GM03348 (cell line): ENCODE measurements around the gene ACTA1.
"Not testable (repeated sequence)": the region's sequence is repeated elsewhere in the genome, so short reads cannot be mapped to it uniquely, and the experiment has no call there.

Experiments used
- DNase-seq: peaks from one replicate; pipeline ENCODE4 v3.0.0; 2012; ENCODE audit warnings: low spot score

The ACTA1 gene

DNA sequence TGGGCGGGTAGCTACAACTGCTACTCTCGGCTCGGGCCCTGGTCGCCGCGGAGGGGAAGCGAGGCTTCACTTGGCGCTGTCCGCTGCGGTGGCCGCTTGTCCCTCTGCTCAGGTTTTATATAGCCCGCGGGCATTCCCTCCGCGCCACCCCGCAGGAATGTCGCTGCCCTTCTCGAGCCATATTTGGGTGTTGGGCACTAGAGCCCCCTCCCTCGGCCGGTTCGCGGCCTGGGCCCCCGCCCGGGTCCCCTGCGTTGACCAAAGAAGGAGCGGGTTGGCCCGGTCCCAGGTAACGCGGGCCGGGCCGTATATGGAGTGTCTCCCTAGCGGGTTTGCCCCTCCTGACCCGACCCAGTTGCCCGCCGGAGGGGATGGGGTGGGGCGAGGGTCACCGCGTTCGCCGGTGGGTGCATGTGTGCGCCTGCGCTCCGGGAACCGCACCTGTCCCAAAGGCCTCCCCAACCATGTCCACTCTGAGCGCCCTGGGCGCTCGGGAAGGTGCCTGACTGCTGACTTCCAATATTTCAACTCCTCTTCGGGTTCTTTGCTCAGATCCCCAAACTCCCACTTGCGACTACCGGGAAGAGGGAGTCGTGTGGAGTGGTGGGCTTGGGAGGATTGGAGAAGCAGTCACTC lies at the start of gene ACTA1:
Gene ACTA1 (minus strand): TSS at position 90 of the 636 bp plus-strand sequence. CDS start 979 bp downstream, outside the sequence.
- DNase-seq = no peak

DNA sequence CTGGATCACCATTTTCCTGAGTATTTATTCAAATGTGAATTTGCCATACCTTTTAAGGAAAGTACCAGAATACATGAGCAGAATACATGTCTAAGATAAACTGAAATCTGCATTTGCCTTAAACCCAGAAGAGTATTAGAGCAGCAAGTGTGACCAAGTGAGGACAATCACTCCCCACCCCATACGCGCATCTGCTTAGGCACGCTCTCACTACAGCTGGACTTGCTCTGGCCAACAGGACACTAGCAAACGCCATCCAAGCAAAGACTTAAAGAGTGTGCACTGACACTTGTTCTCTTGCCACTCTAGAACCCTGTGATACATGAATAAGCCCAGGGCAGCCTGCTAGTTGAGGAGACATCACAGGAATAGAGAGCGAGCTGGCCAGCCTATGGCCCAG lies 48.6 kb upstream of the ACTA1 start:
- no peak for DNase-seq

DNA sequence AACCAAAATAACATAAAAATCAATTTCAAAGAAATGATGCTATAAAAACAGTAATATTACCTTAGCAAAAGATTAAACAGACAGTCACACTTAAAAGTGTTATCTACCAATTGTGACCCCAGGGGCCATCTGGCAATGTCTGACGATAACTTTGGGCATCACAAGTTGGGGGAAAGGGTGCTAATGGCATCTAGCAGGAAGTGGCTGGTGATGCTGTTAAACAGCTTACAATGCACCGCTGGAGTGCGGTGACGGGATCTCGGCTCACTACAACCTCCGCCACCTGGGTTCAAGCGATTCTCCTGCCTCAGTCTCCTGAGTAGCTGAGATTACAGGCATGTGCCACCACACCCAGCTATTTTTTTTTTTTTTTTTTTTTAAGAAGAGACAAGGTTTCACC lies 46.6 kb upstream of the ACTA1 start:
- DNase-seq = no peak

DNA sequence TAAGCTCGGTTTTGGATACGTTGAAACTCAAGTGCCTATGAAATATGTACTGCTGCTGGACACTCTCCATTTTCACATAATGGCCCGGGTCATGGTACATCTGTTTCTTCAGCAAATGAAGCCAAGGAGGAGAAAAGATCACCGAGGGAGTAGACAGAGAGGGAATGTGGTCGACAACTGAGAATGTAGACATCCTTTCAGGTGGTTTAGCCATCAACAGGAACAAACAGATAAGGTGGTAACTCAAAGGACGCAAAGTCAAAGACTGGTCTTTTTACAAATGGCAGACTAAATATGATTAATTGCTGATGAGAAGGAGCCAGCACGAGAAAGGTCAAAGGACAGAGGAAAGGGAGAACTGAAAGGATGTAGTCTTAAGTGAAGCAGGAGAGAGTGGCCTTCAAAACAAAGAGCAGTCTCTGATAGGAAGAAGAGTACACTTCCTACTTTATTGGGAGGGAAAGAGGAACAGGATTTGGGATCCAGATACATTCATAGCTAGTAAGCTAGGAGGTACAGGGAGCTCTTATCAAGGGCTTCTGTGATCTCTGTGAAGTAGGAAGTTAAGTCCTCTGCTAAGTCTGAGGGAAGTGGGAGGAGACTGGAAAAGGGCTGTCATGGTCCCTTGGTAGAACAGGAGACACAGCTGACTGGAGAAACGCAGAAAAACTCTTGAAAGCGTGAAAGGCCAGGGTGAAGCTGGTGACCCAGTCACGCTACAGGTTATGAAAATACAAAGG lies 45.9 kb upstream of the ACTA1 start:
- DNase-seq = no peak

DNA sequence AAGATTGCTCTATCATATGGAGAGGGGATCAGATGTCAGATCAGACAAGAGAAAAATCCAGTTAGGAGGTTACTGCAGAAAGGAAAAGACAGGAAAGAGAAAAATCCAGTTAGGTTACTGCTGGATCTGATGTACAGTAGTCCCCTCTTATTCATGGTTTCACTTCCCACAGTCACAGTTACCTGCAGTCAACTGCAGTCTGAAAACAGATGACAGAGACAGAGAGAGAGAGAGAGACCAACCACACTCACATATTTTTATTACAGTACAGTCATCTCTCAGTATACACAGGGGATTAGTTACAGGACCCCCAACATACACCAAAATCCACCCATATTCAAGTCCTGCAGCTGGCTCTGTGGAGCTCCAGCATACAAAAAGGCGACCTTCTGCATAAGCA lies 45.0 kb upstream of the ACTA1 start:
- no peak for DNase-seq

DNA sequence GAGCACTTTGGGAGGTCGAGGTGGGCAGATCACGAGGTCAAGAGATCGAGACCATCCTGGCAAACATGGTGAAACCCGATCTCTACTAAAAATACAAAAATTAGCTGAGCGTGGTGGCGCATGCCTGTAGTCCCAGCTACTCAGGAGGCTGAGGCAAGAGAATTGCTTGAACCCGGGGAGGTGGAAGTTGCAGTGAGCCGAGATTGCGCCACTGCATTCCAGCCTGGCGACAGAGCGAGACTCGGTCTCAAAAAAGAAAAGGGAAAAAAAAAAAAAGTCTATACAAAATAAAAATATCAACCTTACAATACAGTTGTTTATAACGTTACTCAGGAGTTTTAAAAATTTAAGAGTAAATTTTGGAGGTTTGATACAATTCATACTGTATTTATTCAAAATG lies 42.0 kb upstream of the ACTA1 start:
- not testable (repeated sequence) for DNase-seq

DNA sequence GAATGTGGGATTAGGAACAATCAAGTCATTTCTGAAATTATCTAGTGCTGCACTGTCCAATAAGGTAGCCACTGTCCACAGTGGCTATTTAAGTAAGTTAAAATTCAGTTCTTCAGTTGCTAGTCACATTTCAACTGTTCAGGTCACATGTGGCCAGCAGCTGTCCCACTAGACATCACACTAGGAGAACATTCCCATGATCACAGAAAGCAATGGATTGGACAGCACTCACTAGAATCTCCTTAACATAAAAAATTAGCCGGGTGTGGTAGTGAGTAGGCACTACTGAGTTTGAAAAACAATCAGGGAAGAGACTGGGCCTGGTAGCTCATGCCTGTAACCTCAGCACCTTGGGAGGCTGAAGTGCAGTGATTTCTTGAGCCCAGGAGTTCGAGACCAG lies 40.6 kb upstream of the ACTA1 start:
- no peak for DNase-seq

DNA sequence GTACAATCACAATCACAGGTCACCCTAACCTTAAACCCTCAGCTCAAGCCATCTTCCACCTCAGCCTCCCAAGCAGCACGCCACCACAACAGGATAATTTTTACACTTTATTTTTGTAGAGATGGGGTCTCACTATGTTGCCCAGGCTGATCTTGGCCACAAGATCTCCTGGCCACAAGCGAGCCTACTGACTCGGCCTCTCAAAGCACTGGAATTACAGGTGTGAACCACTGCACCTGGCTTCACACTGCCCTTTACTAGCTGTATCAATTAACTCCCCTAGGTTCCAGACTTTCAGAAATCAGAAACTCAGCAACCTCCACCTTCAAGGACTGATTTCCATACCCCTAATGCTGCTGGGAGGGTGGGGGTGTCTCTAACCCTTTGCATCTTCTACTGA lies 37.3 kb upstream of the ACTA1 start:
- no peak for DNase-seq

DNA sequence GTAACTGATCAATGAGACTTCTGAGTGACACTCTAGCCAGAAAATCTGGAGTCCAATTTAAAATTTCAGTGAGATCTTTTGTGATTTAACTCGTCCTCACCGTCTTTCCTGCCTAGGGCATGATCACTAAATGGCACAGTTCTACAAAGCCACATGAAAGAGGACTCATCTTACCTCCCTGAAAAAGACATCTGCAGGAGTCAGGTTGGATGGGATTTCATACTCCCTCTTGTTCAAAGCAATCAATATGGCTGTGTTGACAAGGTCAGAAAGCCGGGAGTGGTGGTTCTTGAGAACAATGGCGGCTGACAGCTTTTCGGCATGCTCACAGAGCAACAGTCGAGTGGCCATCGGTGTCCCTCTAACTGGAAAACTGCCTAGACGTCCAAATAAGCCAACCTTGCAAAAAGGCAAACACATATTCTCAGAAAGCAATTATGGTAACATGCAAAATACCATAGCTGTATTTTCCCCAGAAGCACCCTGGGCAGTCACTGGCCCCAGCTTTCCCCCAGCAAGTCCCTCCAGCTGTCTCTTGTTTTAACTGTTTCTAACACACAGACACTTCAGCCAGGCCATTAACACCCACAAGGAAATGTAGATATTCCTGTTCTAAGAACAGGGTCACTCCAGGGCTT lies 36.6 kb upstream of the ACTA1 start:
- no peak for DNase-seq

DNA sequence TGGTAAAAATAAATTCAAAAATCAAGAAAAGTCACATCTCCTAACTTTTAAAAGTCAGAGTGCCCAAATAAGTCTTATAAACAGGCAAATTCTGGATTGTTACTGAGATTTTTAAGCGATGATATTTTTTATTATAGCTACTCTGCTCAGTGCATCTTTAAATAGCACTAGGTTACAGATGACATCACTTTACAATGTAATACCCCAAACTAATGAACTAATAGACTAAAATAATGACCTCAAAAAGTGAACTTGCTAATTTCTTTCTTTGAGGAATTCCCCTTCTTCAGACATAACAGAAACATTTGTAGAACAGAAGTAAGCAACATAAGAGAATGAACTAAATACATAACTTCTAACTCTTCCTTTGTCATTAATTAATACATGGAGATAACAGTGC lies 33.0 kb upstream of the ACTA1 start:
- no peak for DNase-seq

DNA sequence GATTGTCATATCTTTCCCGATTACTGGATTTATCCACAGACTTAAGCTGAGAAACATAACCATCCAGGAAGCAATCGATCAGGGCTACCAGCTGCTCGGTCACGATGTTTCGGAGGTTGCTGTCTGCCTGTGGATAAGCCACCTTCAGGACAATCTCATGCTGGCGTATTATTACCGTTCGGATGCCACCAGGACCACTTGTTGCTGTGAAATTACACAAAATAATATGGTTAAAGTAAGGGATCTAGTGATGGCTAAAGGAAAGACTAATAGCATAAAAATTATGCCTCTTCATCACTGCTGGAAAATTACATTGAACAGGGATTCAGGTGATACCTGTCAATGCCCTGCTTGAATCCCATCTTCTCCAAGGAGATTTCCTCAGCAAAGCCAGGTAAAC lies 30.8 kb upstream of the ACTA1 start:
- DNase-seq = no peak

DNA sequence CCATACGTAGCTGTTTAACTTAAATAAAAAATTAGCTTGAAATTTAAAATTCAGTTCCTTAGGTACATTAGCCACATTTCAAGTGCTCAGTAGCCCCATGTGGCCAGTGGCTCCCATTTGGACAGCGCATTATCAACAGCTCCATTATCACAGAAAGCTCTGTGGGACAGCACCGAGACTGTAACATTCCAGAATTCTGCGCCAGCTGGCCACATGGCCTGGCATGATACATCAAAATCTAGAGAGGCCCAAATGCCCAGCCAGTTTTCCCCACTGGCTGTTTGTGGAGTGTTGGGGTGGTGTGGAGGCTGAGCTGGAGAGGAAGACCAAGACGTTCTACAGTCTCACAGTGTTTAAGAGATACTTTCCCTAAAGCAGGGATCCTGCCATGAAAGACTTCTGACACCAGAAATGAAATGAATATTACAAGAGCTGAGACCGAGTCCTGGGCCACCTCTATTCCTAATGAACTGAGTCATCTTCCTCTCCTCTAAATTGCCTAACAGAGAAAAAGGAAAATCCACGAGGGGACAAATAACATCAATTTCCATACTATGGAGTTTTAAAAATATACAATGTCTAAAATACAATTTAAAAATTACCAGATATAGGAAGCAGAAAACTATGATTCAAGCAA lies 27.3 kb upstream of the ACTA1 start:
- DNase-seq = no peak

DNA sequence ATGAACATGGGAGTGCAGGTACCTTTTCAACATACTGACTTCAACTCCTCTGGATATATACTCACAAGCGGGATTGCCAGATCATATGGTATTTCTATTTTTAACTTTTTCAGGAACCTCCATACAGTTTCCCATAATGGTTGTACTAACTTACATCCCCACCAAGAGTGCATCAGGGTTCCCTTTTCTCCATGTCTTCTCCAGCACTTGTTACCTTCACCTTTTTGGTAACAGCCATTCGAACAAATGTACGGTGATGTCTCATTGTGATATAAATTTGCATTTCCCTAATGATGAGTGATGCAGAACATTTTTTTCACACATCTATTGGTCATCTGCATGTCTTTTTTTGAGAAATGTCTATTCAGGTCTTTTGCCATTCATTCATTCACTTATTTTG lies 25.9 kb upstream of the ACTA1 start:
- DNase-seq = no peak

DNA sequence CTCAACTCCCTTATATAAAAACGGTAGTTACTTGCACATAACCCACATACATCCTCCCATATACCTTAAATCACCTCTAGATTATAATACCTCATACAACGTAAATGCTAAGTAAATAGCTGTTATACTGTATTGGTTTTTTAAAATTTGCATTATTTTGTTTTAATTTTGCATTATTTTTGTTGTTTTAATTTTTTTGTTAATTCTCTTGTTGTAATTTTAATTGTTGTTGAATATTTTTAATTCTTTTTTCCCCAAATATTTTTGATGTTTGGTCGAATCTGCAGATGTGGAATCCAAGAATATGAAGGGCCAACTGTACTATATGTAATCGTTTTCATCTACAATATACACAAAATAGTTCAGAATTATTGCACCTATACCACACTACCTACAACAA lies 23.5 kb upstream of the ACTA1 start:
- no peak for DNase-seq

DNA sequence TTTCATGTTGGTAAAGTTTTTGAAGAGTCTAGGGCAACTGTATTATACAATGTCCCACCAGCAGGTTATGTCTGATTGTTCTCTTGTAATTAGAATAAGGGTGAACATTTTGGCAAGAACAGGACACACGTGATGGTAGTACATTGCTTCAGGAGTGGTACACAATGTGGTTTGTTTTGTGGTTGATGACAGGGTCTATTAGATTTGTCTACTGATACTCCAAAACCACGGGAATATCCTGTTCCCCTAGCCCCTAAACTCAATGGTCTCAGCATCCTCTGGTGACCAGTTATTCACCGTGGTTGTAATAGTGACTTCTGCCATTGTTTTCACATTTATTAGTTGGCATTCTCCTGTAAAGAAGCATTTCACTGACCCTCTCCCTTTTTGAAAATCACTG lies 22.1 kb upstream of the ACTA1 start:
- no peak for DNase-seq

DNA sequence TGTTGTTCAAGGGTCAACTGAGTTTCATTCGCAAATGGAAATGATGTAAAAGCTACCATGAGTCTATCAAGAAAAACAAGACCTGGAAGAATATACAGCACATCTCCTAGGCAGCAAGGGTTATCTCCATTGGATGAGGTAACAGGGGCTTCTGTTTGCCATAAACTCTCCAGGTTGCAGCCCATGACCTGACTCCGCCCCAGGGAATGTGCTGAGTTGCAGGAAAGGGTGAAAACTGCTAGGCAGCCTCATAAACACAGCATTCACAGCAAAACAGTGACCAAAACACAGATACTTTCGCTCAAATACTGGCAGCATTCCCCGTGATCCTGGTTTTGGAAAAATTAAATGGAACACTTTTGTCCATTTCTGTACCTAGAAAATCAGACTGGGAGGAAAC lies 20.2 kb upstream of the ACTA1 start:
- DNase-seq = no peak

DNA sequence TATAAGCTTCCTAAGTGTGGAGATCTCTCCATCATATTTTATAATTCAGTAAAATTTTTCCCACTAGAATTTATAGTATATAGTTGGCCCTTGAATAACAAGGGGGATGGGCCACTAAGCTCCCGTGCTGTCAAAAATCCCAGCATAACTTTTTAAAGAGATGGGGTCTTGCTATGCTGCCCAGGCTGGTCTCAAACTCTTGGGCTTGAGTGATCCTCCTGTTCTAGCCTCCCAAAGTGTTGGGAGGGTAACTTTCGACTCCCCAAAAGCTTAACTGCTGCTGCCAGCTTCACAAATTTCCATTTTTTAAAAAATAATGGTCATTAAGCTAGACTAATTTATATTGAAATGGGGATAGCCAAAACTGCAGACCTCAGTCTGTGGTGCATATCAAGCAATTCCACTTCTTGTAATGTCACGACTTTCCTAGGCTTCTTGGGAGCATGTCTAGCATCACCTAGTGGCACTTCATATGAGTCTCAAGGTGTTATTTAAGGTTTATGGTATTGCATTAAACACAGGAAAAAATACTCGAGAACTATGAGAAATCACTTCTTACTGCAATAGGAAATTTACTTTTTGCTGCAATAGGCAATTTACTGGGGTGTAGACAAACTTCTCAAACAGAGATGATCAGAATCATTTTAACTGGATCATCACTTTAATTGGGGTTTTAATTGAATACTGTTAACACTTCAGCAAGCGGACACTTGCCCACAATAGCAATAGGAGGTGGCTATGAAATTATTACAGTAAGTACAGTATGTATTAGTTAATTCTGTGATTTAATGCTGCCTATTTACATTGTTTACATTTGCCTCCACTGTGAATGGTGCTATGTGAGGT lies 19.3 kb upstream of the ACTA1 start:
- DNase-seq = no peak

DNA sequence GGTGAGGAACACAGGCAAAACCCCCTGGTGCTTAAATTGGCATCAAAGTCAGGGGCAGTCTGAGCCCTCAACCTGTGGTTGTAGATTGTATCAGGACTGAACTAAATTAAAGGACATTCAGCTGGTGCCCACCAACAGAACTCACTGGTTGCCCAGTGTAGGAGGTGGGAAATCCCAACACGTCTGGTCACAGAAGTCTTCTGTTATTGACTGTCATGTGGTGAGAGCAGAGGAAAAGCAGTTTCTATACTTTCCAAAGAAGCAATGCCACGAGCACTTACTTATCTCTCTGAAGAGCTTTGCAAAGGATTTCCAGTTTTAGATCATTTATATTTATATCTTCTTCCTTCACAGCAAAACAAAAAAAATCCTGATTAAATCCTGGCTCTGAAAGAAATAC lies 15.0 kb upstream of the ACTA1 start:
- DNase-seq = no peak

DNA sequence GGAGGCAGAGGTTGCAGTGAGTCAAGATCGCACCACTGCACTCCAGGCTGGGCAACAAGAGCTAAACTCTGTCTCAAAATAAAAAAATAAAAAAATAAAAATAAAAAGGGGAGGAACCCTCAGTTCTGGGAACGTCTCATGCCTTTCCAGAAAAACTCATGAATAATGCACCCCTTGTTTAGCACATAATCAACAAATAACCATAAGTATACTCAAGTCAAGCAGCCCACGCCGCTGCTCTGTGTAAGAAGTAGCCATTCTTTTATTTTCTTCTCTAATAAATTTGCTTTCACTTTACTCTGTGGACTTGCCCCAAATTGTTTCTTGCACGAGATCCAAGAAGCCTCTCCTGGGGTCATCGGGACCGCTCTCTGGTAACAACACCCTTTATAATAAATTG lies 14.5 kb upstream of the ACTA1 start:
- no peak for DNase-seq

DNA sequence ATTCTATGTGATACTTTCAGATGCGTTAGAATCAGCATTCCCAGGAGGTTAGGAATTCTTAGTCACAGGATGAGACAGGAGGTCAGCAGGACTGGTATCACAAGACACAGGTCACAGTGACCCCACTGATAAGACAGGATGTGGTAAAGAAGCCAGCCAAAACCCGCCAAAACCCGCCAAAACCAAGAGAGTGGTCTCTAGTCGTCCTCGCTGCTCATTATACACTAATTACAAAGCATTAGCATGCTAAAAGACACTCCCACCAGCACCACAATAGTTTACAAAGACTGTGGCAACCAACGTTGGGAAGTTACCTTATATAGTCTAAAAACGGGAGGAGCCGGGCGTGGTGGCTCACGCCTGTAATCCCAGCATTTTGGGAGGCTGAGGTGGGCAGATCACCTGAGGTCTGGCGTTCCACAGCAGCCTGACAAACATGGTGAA lies 13.9 kb upstream of the ACTA1 start:
- DNase-seq = no peak

DNA sequence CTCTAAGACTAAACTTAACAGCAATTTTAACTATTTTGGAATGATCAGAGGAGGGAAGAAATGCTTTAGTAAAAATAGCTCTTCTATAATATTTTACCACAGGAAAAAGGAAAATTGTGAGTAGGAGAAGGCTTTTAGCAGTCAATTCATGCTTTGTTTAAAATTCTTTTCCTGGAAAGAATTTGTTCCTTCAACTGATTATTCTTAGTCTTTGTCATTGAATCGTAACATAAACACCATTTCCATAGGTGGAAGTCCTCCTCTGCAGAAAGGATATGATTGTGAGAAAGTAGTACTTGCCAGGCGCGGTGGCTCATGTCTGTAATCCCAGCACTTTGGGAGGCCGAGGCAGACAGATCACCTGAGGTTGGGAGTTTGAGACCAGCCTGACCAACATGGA lies 11.9 kb upstream of the ACTA1 start:
- no peak for DNase-seq
